Measurements from ENCODE around the gene TSPYL6.

Gene TSPYL6

GRCh38 chr2:54259413-54260240, 3.6 kb upstream of the TSPYL6 start:
- FAIRE-seq = no peak
- DNase-seq (ENCODE audit: insufficient read length, low spot score) = no peak

DNA sequence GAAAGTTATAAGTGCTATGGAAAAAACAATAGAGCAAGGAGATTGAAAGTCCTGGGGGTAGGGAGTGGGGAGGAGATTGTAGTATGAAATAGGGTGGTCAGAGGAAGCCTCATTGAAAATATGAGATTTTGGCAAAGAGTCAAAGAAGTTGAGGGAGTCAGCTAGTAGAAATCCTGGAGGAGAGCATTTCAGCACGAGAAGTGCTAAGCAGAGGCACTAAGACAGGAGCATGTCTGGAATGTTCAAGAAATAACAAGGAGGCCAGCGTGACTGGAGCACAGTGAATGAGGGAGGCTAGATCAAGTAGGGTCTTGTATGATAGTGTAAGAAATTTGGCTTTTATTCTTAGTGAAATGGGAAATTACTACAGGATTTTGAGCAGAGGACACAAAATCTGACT, 2.1 kb upstream of the TSPYL6 start:
- FAIRE-seq = no peak
- no peak for DNase-seq (ENCODE audit: insufficient read length, low spot score)

DNA sequence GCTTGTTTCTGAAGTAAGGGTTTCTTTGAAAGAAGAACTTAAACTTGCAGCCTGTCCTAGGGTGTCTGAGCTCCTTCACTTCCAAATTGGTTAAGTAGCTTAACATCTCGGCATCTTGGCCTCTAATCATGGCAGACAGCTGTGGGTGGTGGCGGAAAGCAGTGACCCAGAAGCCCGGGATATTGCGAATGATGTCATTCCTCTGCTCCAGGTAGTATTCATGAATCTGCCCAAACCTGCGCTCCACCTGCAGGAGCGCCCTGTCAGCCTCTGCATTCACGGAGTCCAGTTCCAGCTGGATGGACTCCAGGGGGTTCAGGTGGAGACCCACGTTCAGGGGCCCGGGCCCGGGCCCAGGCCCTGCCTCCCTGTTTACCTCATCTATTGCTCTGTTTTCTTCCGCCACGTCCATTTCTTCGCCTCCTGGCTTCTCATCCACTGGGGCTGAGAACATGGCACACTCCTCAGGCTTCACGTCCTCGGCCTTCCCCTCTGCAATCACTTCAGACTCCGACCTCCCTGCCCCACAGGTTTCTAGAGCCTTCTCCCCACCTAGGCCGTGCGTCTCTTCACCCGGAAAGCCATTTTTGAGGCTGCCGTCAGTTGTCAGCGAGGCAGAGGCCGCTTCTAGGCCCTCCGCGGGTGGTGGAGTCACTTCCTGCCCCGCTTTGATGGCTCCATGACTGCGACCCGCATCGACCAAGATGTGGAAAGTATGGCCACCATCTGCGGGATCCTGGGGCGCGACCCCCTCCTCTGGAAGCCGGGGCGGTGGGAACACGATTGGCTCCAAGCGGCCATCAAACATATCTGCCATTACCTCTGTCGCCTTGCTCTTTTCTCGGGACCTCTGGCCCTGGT, 569 bp downstream of the TSPYL6 start:
- no peak for DNase-seq (ENCODE audit: insufficient read length, low spot score)
- no peak for FAIRE-seq

DNA sequence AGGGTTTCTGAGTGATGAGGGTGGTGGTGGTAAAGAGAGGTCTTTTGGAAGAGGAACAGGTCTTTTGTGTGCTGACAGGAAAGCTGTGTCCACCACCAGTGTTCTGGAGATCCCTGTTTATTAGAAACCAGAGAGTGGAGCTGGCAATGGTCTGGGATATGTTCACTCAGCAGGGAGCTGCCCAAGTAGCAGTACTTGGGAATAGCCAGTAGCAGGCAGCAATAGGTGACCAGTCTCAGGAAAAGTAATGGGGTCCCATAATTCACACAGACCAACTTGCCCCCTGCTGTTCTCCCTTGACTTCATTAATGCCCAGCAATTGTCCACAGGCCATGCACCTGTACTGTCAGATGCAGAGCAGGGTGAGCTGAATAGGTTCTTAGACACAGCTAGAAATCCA, 1.8 kb downstream of the TSPYL6 start:
- DNase-seq (ENCODE audit: insufficient read length, low spot score) (no peak), FAIRE-seq (no peak)

GRCh38 chr2:54249629-54250028, 6.4 kb downstream of the TSPYL6 start:
- FAIRE-seq = no peak
- no peak for DNase-seq (ENCODE audit: insufficient read length, low spot score)

- no peak for DNase-seq (ENCODE audit: insufficient read length, low spot score)
- FAIRE-seq = no peak
Measured at GRCh38 chr2:54247115-54247514, 8.9 kb downstream of the TSPYL6 start.

- DNase-seq (ENCODE audit: insufficient read length, low spot score) (no peak), FAIRE-seq (no peak)
Measured at GRCh38 chr2:54240515-54241469, 15.2 kb downstream of the TSPYL6 start.

DNA sequence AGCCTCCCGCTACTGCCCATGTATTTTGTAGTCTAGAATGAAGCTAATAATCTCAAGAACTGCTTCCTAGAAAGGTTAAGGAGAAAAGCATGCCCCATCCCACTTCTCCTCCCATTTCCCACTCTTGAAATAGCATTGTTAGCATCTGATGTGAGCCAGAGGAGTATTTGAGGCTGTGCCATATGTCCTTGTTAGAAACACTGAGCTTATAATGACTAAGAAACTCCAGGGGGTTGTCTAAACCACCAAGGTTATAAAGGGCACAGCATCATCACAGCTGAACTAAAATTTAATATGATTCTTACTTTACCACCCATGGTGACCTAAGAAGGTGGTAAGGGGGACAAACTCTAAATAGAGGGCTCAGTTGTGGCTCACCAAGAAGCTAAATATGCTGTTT, 16.6 kb downstream of the TSPYL6 start:
- FAIRE-seq (no peak), DNase-seq (ENCODE audit: insufficient read length, low spot score) (no peak)

DNA sequence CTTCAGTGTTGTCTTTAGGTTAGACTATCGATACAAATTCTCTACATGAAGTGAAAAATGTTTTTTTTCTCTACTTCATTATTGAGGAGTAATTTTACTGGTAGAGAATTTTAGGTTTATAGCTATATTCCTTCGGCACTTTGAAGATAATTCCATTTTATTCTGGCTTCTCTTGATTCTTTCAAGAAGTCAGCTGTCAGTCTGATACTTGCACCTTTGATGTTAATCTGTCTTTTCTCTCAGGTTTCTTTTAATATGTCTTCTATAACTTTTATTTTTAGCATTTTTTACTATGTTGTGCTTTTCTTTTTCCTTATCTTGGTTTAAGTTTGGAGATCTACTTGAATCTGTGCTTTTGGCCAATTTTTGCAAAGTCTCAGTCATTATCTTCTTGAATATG, 18.6 kb downstream of the TSPYL6 start:
- FAIRE-seq = no peak
- DNase-seq (ENCODE audit: insufficient read length, low spot score) = no peak

DNA sequence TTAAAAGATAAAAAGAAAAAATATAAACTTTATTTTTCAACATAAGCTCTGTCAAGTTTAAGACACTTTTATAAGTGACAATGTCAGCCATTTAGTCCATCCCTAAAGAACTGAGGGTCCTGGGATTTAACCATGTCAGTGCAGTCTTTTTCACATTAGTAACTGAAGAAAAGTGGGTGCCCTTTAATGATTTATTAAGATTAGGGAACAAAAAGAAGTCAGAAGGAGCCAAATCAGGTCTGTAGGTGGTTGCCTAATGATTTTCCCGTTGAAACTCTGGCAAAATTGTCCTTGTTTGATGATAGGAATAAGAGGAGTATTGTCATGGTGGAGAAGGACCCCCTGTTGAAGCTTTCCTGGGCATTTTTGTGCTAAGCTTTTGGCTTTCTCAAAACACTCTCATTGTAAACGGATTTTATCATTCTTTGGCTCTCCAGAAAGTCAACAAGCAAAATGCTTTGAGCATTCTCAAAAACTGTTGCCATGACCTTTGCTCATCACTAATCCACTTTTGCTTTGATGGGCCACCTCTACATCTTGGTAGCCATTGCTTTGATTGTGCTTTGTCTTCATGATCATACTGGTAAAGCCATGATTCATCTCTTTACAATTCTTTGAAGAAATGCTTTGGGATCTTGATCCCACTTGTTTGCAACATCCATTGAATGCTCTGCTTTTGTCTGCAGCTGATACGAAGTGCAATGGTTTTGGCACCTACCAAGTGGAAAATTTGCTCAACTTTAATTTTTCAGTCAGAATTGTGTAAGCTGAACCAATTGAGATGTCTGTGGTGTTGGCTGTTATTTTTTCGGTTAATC, 22.0 kb downstream of the TSPYL6 start:
- DNase-seq (ENCODE audit: insufficient read length, low spot score) (no peak), FAIRE-seq (no peak)

GRCh38 chr2:54228945-54229344, 27.1 kb downstream of the TSPYL6 start:
- DNase-seq (ENCODE audit: insufficient read length, low spot score) (no peak), FAIRE-seq (no peak)

GRCh38 chr2:54227798-54228197, 28.2 kb downstream of the TSPYL6 start:
- DNase-seq (ENCODE audit: insufficient read length, low spot score) (no peak), FAIRE-seq (no peak)

GRCh38 chr2:54226260-54226659, 29.8 kb downstream of the TSPYL6 start:
- no peak for DNase-seq (ENCODE audit: insufficient read length, low spot score)
- FAIRE-seq = no peak

DNA sequence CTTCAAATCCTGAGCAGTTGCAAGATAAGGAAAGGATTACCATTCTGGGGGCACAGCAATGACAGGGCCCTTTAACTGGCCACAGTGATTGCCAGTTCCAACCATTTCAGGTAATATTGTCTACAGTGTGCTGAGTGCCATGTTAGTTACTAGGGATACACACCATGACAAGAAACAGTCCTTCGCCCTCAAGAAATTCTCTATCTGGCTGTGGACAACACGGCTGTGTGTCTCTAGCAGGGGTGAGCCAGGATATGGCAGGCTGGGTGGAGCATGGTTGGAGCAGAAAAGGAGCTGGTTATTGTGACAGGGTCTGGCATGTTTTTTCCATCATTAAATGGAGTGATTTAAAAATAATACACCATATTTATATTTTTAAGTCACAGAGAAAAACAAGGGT, 31.0 kb downstream of the TSPYL6 start:
- DNase-seq (ENCODE audit: insufficient read length, low spot score) (no peak), FAIRE-seq (no peak)

GRCh38 chr2:54213082-54213481, 42.9 kb downstream of the TSPYL6 start:
- FAIRE-seq (no peak), DNase-seq (ENCODE audit: insufficient read length, low spot score) (no peak)

GRCh38 chr2:54212456-54212855, 43.6 kb downstream of the TSPYL6 start:
- FAIRE-seq (no peak), DNase-seq (ENCODE audit: insufficient read length, low spot score) (no peak)

DNA sequence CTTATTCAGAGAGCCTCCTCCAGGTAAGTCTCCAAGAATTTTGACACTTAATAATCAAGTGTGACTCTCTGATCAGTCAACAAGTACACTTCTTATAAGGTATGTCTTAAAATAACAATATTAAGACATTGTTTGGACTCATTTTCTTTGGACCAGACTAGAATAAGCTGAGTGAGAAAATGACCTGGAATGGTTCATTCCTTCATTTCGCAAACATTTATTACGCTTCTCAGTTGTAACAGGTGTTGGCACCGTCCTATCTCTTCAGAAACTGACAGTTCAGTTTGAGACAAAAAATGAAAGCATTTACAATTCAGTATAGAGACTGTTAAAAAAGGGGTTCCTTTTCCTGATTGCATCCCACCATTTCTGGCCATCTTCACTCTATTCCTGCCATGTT, 46.6 kb downstream of the TSPYL6 start:
- DNase-seq (ENCODE audit: insufficient read length, low spot score) (no peak), FAIRE-seq (no peak)

GRCh38 chr2:54208364-54209240, 47.4 kb downstream of the TSPYL6 start:
- DNase-seq (ENCODE audit: insufficient read length, low spot score) (no peak), FAIRE-seq (no peak)

- no peak for DNase-seq (ENCODE audit: insufficient read length, low spot score)
- FAIRE-seq = no peak
Measured at GRCh38 chr2:54207666-54208195, 48.3 kb downstream of the TSPYL6 start.

All from GM19239 (cell line).